AG04449 (cell line): Measurements from ENCODE around the gene RGS1.

ENCODE experiments used
- CTCF ChIA-PET: fragments of 350-600 bp; formaldehyde crosslinking; extraction: SDS; loops from one replicate; lab custom pipeline; 2021; ENCODE audit warnings: antibody characterized with exemption; lab: Yijun Ruan, JAX
- POLR2A ChIA-PET: fragments of 400-600, 350-600 bp; formaldehyde crosslinking; extraction: SDS; loops from one replicate; lab custom pipeline; 2020; ENCODE audit warnings: antibody characterized with exemption, inconsistent platforms; lab: Yijun Ruan, JAX
- DNase-seq: peaks from one replicate; pipeline ENCODE4 v3.0.0-alpha.2; 2010; ENCODE audit warnings: low read depth, low spot score
- H3K4me3 ChIP-seq: 2 replicates; pipeline ENCODE4 v1.5.1; 2011; ENCODE audit warnings: low read depth, mild to moderate bottlenecking, control low read depth, low read length
- TF ChIP-seq, protein P1 (sequence below): IDR thresholded peaks from one replicate; pipeline ENCODE4 v1.5.1; 2011; ENCODE audit warnings: mild to moderate bottlenecking, moderate library complexity, low read length, control low read depth, inconsistent platforms; ENCODE audit not compliant: insufficient read depth; ENCODE audit errors: missing control alignments

Gene RGS1

DNA sequence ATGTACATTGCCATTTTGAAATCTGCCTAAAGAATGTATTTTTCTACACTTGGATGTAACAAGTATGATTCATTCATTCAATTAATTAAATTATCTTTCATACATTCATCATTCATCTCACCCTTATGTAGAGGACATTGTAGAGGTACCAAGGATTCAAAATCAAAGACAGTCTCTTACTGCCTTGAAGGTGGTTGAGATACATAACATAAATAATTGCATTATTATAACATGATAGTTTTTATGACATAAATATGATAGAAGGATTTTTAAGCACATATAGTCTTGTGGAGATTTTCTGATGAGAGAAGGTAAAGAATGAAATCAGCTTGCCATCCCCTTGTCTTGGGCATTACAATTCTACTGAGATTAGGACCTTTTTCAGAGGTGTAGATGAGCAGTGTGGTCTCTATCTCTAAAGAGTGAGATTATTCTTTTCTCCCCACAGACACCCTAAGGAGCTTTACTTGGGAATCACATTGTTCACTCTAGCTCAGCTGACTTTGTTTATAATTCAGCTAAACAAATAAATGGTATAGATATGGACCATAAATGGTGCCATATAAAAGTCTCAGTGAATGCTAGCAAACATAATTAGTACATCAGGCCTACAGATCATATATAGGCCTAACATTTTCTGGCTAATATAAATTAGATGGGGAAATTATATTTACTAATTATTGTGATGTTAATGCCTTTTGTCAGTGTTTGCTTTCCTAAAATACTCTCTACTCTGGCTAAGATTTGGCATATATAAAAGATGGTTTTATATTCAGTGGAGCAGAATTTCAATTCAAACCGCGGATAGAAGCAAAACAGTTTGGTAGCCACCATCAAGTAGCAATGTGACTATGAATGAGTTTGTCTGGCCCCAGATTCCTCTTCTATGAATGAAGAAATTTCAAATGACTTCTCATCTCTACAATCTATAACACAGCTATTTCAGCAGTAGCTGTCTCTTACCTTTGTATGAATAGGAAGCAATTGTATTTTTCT, 1.9 kb downstream of the RGS1 start:
- H3K4me3 ChIP-seq = no peak overlapping the region
- TF ChIP-seq, protein P1, sequence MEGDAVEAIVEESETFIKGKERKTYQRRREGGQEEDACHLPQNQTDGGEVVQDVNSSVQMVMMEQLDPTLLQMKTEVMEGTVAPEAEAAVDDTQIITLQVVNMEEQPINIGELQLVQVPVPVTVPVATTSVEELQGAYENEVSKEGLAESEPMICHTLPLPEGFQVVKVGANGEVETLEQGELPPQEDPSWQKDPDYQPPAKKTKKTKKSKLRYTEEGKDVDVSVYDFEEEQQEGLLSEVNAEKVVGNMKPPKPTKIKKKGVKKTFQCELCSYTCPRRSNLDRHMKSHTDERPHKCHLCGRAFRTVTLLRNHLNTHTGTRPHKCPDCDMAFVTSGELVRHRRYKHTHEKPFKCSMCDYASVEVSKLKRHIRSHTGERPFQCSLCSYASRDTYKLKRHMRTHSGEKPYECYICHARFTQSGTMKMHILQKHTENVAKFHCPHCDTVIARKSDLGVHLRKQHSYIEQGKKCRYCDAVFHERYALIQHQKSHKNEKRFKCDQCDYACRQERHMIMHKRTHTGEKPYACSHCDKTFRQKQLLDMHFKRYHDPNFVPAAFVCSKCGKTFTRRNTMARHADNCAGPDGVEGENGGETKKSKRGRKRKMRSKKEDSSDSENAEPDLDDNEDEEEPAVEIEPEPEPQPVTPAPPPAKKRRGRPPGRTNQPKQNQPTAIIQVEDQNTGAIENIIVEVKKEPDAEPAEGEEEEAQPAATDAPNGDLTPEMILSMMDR = no peak
- no peak for DNase-seq
- CTCF ChIA-PET = interaction anchor here (1.0 to 13.7 kb wide), 5 partner anchors 12 to 102 kb away, joined by 3 to 226 read pairs (median 3); no protein-coding TSS in a partner anchor
- POLR2A ChIA-PET = no interaction called here

- TF ChIP-seq, protein P1 = no peak
- ChIA-PET POLR2A (no interaction called here), CTCF (interaction anchor here (1.0 to 13.7 kb wide), 8 partner anchors 20 to 103 kb away, joined by 3 to 226 read pairs (median 4); no protein-coding TSS in a partner anchor)
- DNase-seq = no peak
- H3K4me3 ChIP-seq = no peak overlapping the region
Observed at GRCh38 chr1:192578144-192578909, 2.8 kb downstream of the RGS1 start.

DNA sequence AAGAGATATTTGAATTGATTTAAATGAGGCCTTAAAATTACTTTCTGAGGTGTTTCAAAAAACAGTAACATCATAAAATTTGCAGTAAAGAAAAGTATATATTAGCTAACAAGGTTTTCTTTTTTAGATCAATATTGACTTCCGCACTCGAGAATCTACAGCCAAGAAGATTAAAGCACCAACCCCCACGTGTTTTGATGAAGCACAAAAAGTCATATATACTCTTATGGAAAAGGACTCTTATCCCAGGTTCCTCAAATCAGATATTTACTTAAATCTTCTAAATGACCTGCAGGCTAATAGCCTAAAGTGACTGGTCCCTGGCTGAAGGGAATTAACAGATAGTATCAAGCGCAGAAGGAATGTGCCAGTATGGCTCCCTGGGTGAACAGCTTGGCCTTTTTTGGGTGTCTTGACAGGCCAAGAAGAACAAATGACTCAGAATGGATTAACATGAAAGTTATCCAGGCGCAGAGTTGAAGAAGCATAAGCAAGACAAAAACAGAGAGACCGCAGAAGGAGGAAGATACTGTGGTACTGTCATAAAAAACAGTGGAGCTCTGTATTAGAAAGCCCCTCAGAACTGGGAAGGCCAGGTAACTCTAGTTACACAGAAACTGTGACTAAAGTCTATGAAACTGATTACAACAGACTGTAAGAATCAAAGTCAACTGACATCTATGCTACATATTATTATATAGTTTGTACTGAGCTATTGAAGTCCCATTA, 3.6 kb downstream of the RGS1 start:
- no peak overlapping the region for H3K4me3 ChIP-seq
- CTCF ChIA-PET = interaction anchor here (1.0 to 13.7 kb wide), 14 partner anchors 8 to 104 kb away, joined by 3 to 226 read pairs (median 4); no protein-coding TSS in a partner anchor
- POLR2A ChIA-PET = interaction anchor here (1.0 kb wide), 1 partner anchor 34 kb away, joined by 3 read pairs; no protein-coding TSS in a partner anchor
- DNase-seq = no peak
- TF ChIP-seq, protein P1 = no peak

DNA sequence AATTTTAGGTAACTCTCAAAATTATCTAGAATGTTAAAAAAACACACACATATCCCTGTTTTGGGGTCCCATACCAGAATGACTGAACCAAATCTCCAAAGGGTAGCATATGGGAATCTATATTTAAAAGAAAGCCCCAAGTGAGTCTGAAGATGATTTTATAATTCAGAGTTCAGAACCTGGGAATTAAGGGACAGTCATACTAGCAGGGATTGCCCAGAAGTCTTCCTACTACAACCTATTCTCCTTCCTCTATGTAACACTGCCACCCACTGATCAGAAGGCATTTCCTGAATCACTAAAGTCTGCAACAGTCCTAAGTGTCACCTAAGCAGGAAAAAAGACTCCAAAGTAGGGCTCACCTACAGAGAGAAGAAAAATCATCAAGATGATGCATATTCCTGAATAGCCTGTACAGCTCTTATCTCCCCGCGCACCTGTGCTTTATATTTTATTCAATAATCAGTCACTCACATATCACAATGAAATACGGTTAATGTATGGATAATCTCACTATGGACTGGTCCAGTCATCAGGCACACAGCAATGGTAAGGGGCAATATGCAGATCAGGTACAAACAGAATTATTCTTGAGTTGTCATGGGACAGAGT, 4.9 kb downstream of the RGS1 start:
- H3K4me3 ChIP-seq = no peak overlapping the region
- TF ChIP-seq, protein P1 = peak; percentile 47
- CTCF ChIA-PET = interaction anchor here (0.7 to 13.7 kb wide), 14 partner anchors 9 to 105 kb away, joined by 3 to 226 read pairs (median 5); no protein-coding TSS in a partner anchor
- POLR2A ChIA-PET = no interaction called here
- no peak for DNase-seq

DNA sequence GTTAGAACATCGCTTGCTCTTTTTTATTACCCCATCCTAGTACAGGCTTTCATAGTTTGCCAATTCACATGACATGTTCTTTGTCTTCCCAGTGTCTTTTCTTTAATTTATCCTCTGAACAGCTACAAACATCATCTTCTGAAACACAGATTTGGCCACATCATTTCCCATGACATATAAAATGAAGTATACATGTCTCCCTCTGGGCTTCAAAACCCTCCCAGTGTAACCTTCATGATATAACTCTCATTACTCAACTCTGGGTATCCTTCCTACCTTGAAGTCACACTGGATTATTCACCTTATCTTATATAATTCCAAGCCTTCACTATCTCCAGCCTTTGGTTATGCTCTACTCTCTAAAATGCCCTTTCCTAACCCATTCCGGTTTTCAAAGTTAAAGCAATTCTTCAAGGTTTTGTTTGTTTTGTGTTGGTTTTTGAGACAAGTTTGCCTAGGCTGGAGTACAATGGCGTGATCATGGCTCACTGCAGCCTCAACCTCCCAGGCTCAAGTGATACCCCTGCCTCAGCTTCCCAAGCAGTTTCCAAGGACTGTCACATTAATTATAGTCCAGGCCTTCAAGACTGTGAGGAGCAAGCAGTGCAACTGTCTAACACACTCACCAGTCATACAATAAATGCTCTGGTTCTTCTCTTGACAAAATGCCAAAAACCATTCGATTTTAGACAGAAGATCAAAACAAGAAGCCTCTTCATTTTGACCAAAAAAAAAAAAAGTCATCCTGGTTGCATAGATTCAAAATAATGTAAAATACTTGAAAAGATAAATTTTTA, 5.8 kb downstream of the RGS1 start:
- TF ChIP-seq, protein P1 = no peak
- ChIA-PET CTCF (interaction anchor here (0.7 to 13.7 kb wide), 11 partner anchors 13 to 443 kb away, joined by 3 to 226 read pairs (median 6); no protein-coding TSS in a partner anchor), POLR2A (no interaction called here)
- DNase-seq = no peak
- no peak overlapping the region for H3K4me3 ChIP-seq
